Central memory CD8-positive, alpha-beta T cell (primary cell): Measurements from ENCODE around the gene CPNE1.
"Not testable (repeated sequence)": the region's sequence is repeated elsewhere in the genome, so short reads cannot be mapped to it uniquely, and the experiment has no call there.

ENCODE experiments used
- ATAC-seq: fragments of 150-1000 bp; cut with Tn5 transposase; replicated peaks from 2 replicates; pipeline ENCODE4 v1.10.0; 2022; ENCODE audit warnings: mild to moderate bottlenecking, moderate FRiP score, moderate number of reproducible peaks; ENCODE audit not compliant: poor library complexity, severe bottlenecking; ENCODE audit errors: extremely low read depth
- DNase-seq, 2 donors: peaks; one replicate each; pipeline ENCODE4 v3.0.0; 2021; ENCODE audit warnings: low spot score in 2 of 2
- H3K27ac Mint-ChIP-seq: one replicate; pipeline ENCODE4 v1.8.0; 2022; ENCODE audit warnings: low read depth, mild to moderate bottlenecking, moderate library complexity, mixed read lengths
- H3K27me3 Mint-ChIP-seq: one replicate; pipeline ENCODE4 v1.8.0; 2022; ENCODE audit warnings: mixed read lengths
- H3K36me3 Mint-ChIP-seq: one replicate; pipeline ENCODE4 v1.8.0; 2022; ENCODE audit warnings: mild to moderate bottlenecking, moderate library complexity, mixed read lengths; ENCODE audit not compliant: insufficient read depth
- H3K4me1 Mint-ChIP-seq: one replicate; pipeline ENCODE4 v1.8.0; 2022; ENCODE audit warnings: mixed read lengths
- H3K4me3 Mint-ChIP-seq: one replicate; pipeline ENCODE4 v1.8.0; 2022; ENCODE audit warnings: mild to moderate bottlenecking, moderate library complexity, mixed read lengths
- H3K9me3 Mint-ChIP-seq: one replicate; pipeline ENCODE4 v1.8.0; 2022; ENCODE audit warnings: mixed read lengths

The CPNE1 gene

DNA sequence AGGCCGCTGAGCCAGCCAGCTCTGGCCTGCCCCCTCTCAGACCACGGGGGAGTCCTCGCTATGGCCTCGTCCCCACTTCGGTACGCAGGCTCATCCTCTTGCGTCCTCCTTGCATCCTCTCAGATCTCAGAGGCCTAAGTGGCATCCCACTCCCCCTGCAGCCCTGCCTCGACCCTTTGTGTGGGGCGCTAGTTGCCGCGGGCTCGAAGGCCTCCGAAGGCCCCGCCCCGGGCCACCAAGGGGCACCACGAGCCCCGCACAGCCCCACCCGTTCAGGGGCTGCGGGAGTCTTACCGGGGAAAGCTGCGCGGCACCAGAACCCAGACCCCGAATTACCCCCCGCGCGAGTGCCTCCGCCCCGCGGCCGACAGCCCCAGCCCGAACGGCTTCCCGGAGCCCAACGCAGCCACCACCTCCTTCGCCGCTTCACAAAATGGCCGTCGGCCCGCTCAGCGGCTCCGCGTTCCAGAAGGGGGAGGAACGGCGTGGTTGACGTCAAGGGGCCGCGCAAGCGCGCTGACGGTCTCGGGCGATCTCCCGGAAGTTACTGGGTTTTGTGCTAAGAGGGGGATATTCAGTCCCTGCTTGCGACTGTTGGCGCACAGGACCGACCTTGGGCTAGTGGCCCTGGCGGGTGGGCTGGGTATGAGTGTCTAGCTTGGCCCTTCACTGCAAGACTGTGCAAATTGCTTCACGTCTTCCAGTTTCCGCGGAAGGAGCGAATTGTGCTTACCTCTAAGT is at the start of gene CPNE1, which contains the start of gene RBM12:
Gene CPNE1 (minus strand): TSS at position 435 of the 741 bp plus-strand sequence. CDS start 31,977 bp downstream, outside the sequence.
Gene RBM12 (minus strand): TSS at position 435 of the 741 bp plus-strand sequence. CDS start 9,578 bp downstream, outside the sequence.
- peaks cover 51% of the 10 kb centered on the region for H3K4me1 Mint-ChIP-seq
- peak; percentile 72 for ATAC-seq
- H3K4me3 Mint-ChIP-seq: peak within 1 kb of the TSS; percentile 85
- H3K36me3 Mint-ChIP-seq: peaks cover 35% of the 10 kb centered on the region
- DNase-seq: peak; percentile 88 to 93
- no peaks in the 10 kb centered on the region for H3K27me3 Mint-ChIP-seq
- no peaks in the 10 kb centered on the region for H3K9me3 Mint-ChIP-seq
- H3K27ac Mint-ChIP-seq: peak within 1 kb of the TSS; percentile 99

DNA sequence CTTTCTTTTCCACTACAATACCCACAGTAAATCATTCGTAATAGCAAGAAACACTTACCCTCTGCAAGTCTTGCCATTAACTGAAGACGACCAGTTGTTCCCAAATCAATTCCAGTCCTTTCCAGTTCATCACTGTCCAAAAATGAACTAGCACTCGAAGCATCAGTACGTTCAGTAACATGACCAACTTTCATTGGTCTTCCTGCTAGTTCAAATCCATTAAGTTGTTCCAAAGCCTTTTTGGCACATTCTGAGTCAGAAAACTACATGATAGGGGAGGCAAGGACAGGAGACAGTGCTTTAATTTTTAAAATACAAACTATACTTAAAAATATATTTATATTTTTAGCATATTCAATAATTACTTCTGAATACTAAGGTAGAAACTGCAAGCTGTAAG is 49.4 kb upstream of the CPNE1 start:
- H3K36me3 Mint-ChIP-seq: peaks cover 94% of the 10 kb centered on the region
- ATAC-seq (no peak), DNase-seq (no peak)
- no peaks in the 10 kb centered on the region for H3K9me3 Mint-ChIP-seq
- no peak overlapping the region for H3K4me3 Mint-ChIP-seq
- peaks cover 45% of the 10 kb centered on the region for H3K4me1 Mint-ChIP-seq
- H3K27ac Mint-ChIP-seq: peak overlapping the region; percentile 25
- H3K27me3 Mint-ChIP-seq: no peaks in the 10 kb centered on the region

DNA sequence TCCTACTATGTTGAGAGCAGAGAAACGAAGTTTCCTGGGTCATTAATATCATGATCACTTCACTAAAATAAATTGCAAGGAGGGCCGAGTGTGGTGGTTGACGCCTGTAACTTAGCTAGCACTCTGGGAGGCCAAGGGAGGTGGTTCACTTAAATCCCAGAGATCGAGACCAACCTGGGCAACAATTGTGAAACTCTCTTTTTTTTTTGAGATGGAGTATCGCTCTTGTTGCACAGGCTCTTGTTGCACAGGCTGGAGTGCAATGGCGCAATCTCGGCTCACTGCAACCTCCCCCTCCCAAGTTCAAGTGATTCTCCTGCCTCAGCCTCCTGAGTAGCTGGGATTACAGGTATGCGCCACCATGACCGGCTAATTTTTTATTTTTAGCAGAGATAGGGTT is 48.4 kb upstream of the CPNE1 start:
- Mint-ChIP-seq H3K36me3 (peaks cover 93% of the 10 kb centered on the region), H3K4me1 (peaks cover 49% of the 10 kb centered on the region)
- not testable (repeated sequence) for DNase-seq, H3K4me3 Mint-ChIP-seq, H3K9me3 Mint-ChIP-seq, H3K27ac Mint-ChIP-seq, H3K27me3 Mint-ChIP-seq, ATAC-seq

DNA sequence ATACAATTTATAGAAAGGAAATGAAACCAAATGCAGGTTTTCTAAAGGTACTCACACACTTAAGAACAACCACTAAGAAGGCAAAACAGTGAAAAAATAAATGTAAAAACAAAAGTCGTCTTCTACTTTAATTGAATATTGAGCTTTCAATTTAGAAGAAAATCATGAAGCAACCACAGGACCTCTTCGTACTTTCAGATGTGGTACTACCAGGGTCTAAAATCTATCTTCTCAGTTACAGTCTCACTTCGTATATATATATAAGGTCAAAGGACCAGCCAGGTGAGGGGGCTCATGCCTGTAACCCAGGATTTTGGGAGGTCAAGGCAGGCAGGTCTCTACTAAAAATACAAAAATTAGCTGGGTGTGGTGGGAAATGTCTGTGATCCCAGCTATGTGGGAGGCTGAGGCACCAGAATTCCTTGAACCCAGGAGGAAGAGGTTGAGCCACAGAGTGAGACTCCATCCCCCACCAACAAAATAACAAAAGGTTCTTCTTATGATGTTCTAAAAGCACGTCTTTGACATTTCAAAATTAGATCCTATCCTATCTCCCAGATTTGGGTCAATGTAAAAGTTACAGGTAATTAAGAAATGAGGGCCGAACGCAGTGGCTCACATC is 47.0 kb upstream of the CPNE1 start:
- DNase-seq: no peak
- no peak for ATAC-seq
- Mint-ChIP-seq H3K27me3 (no peaks in the 10 kb centered on the region), H3K27ac (peak overlapping the region; percentile 57), H3K9me3 (no peaks in the 10 kb centered on the region), H3K4me3 (peak overlapping the region; percentile 51), H3K36me3 (peaks cover 84% of the 10 kb centered on the region), H3K4me1 (peaks cover 46% of the 10 kb centered on the region)

DNA sequence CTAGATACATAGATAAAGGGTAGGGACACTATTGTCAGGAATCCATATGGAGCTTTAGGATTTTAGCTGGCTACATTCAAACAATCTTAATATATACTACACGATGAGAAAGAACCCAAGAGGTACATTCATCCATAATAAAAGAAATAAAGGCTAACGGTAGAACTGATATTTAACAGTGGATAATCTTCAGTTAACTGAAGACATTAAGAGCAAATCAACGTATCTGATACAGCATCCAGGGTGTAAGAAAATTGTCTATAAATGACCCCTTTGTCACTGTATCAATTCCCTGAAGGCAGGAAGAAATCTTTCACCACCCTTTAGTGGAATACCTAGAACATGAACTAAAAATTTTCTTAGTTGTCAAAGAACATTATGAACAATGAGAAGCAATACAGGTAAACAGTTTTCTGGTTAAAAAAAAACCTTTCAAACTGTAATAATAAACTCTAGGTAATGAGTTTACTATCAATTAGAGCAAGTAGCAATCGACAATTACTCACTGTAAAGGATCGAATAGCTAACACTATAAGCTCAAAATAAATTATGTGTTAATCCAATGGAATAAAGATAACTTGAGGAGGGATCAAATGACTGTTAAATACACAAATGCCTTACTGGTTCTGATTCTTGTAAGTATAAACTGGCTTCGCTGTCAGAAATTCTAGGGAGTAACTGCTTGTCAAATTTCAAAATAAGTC is 46.3 kb upstream of the CPNE1 start:
- Mint-ChIP-seq H3K36me3 (peaks cover 85% of the 10 kb centered on the region), H3K4me1 (peaks cover 46% of the 10 kb centered on the region), H3K27ac (peak overlapping the region; percentile 57), H3K4me3 (peak overlapping the region; percentile 51), H3K9me3 (no peaks in the 10 kb centered on the region), H3K27me3 (no peaks in the 10 kb centered on the region)
- ATAC-seq (no peak), DNase-seq (no peak)

DNA sequence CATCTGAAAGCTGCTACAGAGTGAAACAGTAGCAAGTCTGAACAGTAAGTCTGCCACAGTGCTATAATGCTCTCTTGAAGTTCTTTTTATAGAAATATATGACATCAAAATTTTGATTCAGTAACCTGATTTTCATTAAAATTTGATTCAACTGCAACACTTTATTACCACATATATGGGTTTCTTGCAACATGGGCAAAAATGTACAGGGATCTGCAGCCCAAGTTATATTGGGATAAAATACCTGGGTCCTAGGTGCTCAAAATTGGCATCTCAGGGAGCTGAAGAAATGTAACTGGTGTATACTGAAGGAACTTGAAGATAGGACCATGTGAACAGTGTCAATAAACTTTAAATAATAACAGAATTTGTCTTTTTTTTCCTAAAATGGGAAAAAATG is 45.3 kb upstream of the CPNE1 start:
- Mint-ChIP-seq H3K27me3 (no peaks in the 10 kb centered on the region), H3K27ac (no peak overlapping the region), H3K4me1 (peaks cover 39% of the 10 kb centered on the region), H3K9me3 (no peaks in the 10 kb centered on the region), H3K4me3 (no peak overlapping the region), H3K36me3 (peaks cover 85% of the 10 kb centered on the region)
- DNase-seq (no peak), ATAC-seq (no peak)

DNA sequence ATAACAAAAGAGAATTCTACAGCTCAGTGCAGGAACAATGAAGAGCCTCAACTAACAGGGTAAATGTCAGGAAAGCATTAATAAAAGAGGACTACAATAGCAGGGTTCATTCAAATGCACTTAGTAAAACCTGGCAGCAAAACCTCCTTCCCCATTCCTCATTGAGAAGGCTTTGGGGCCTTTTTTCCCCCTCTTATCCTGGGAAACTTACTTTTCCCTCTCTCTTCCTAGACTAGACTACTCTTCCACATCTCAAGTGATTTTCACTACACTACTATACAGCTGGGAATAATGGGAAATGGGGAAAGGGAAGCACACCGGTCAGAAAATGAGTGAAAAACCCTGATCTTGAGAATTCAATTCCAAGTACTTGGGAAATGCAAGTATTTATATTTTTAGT is 44.6 kb upstream of the CPNE1 start:
- Mint-ChIP-seq H3K4me3 (no peak overlapping the region), H3K36me3 (peaks cover 86% of the 10 kb centered on the region), H3K27me3 (no peaks in the 10 kb centered on the region), H3K4me1 (peaks cover 42% of the 10 kb centered on the region), H3K9me3 (no peaks in the 10 kb centered on the region), H3K27ac (peak overlapping the region; percentile 41)
- ATAC-seq: no peak
- no peak for DNase-seq

DNA sequence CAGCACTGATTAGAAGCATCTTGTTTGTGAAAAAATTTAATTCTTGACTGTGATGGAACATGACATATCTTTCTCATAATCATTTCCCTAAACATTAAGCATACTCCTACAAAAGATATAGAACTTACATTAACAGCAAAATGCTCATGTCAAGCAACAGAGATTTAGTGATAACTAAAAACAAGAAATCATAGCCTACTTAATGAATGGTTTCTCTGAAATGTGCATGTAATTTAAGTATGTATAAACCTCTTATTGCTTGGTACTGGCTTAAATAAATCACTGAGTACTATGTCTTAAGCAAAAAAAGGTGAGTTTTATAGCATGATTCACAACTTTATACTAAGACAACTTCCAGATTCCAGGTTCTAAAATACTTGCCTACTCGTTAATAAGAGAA is 43.8 kb upstream of the CPNE1 start:
- no peaks in the 10 kb centered on the region for H3K9me3 Mint-ChIP-seq
- H3K27ac Mint-ChIP-seq: no peak overlapping the region
- ATAC-seq (no peak), DNase-seq (no peak)
- H3K4me3 Mint-ChIP-seq: no peak overlapping the region
- no peaks in the 10 kb centered on the region for H3K27me3 Mint-ChIP-seq
- peaks cover 42% of the 10 kb centered on the region for H3K4me1 Mint-ChIP-seq
- peaks cover 86% of the 10 kb centered on the region for H3K36me3 Mint-ChIP-seq

DNA sequence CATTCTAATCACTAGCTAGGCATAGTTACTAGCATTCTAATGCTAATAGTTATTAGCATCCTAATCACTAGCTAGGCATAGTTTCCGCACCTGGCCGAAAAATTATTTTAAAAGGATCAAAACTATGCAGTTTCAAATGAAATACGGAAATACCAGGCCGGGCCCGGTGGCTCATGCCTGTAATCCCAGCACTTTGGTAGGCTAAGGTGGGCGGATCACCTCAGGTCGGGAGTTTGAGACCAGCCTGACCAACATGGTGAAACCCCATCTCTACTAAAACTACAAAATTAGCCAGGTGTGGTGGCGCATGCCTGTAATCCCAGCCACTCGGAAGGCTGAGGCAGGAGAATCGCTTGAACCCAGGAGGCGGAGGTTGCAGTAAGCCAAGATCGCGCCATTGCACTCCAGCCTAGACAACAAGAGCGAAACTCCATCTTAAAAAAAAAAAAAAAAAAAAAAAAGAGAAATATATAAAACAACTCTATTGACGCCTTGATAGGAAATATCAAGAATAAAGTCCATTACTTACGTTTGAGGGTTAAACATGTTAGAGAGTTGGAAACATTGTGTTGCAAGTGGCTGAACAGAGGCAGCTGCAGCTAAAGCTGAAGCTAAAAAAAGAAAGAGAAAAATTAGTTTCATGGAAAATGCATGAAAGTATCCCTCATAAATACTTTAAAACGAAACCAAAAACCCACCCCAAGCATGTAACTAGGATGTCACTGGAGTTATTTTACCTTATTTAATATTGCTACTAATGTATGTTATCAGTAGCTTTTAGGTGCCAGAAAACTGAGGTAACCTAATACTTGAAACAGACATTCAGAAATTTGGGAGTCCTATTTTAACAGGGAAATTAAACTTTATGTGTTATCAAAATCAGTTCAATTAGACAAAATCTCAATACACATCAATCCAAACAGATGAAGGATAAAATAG is 42.2 kb upstream of the CPNE1 start:
- not testable (repeated sequence) for H3K27ac Mint-ChIP-seq, H3K27me3 Mint-ChIP-seq, H3K4me3 Mint-ChIP-seq, DNase-seq, ATAC-seq, H3K9me3 Mint-ChIP-seq
- peaks cover 39% of the 10 kb centered on the region for H3K4me1 Mint-ChIP-seq
- H3K36me3 Mint-ChIP-seq: peaks cover 86% of the 10 kb centered on the region

DNA sequence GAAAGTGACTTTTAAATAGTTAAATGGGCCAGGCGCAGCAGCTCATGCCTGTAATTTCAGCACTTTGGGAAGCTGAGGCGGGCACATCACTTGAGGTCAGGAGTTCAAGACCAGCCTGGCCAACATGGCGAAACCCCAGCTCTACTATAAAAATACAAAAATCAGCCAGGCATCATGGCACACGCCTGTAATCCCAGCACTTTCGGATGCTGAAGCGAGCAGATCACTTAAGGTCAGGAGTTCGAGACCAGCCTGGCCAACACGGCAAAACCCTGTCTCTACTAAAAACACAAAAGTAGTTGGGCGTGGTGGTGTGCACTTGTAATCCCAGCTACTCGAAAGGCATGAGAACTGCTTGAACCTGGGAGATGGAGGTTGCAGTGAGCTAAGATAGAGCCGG is 41.2 kb upstream of the CPNE1 start:
- H3K9me3 Mint-ChIP-seq, DNase-seq, H3K27me3 Mint-ChIP-seq, ATAC-seq, H3K27ac Mint-ChIP-seq, H3K4me3 Mint-ChIP-seq: not testable (repeated sequence)
- H3K4me1 Mint-ChIP-seq: peaks cover 30% of the 10 kb centered on the region
- H3K36me3 Mint-ChIP-seq: peaks cover 82% of the 10 kb centered on the region

DNA sequence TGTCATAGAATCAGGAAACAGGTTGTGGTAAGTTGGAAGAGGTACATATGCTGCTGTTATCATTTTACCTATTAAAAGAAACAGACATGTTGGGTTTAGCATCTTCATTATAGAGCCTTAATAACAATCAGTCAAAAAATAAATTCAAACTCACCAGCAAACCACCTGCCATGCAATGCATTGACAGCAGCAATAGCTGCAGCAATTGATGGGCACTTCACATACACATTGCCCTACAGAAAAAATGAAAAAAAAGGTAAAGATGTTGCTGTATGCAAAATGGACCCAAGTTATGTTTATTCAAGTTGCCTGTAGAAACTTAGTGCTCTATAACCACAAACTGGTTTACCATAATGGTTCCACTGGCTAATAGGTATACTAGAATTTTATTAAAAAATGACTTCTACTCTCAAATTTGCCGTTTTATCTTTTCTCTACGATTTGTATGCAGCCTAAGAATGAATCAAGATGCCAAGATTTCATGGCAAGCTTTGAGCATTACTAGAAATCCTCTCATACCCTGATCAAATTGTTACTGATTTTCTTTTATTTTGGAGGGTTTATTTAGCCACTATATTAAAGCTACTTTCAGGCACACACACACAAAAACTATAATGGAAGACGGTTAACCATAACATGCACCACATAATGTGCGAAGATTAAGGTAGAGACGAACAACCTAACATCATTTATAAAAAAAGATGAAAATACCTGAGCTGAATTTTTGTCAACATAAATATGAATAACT is 40.0 kb upstream of the CPNE1 start:
- ATAC-seq: no peak
- Mint-ChIP-seq H3K27ac (peak overlapping the region; percentile 76), H3K4me1 (peaks cover 34% of the 10 kb centered on the region), H3K36me3 (peaks cover 78% of the 10 kb centered on the region), H3K4me3 (no peak overlapping the region), H3K9me3 (no peaks in the 10 kb centered on the region), H3K27me3 (no peaks in the 10 kb centered on the region)
- no peak for DNase-seq
